ENCODE data around the gene TRPM4.

- TF ChIP-seq, protein P1, sequence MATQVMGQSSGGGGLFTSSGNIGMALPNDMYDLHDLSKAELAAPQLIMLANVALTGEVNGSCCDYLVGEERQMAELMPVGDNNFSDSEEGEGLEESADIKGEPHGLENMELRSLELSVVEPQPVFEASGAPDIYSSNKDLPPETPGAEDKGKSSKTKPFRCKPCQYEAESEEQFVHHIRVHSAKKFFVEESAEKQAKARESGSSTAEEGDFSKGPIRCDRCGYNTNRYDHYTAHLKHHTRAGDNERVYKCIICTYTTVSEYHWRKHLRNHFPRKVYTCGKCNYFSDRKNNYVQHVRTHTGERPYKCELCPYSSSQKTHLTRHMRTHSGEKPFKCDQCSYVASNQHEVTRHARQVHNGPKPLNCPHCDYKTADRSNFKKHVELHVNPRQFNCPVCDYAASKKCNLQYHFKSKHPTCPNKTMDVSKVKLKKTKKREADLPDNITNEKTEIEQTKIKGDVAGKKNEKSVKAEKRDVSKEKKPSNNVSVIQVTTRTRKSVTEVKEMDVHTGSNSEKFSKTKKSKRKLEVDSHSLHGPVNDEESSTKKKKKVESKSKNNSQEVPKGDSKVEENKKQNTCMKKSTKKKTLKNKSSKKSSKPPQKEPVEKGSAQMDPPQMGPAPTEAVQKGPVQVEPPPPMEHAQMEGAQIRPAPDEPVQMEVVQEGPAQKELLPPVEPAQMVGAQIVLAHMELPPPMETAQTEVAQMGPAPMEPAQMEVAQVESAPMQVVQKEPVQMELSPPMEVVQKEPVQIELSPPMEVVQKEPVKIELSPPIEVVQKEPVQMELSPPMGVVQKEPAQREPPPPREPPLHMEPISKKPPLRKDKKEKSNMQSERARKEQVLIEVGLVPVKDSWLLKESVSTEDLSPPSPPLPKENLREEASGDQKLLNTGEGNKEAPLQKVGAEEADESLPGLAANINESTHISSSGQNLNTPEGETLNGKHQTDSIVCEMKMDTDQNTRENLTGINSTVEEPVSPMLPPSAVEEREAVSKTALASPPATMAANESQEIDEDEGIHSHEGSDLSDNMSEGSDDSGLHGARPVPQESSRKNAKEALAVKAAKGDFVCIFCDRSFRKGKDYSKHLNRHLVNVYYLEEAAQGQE (IDR thresholded peaks at IDR 0.05; ENCODE audit: insufficient read depth in 1 of 2, low read depth in 2 of 2, low read length in 2 of 2): no peak
- TF ChIP-seq TAF1 (IDR thresholded peaks at IDR 0.05; ENCODE audit: borderline replicate concordance, insufficient read depth, low read length) (no peak), SIN3A (IDR thresholded peaks at IDR 0.05; ENCODE audit: borderline replicate concordance, insufficient read depth, low read length) (no peak), POLR2AphosphoS5 (IDR thresholded peaks at IDR 0.05; ENCODE audit: low read depth, low read length) (no peak)
Measured at GRCh38 chr19:49135686-49136085, 21.9 kb upstream of the TRPM4 start.
